ENCODE data around the gene ZC3H7B. TPM values are rescaled to one million over a fixed set of nuclear protein-coding genes. Genes with fewer than 3 reads are reported as not detected.

Gene ZC3H7B
- total RNA-seq, 1 experiment from 2014 or later, result 42.0 TPM

- Histone ChIP-seq H3K9me2 (ENCODE audit: insufficient read depth) (no peaks in the 10 kb centered on the region), H3K9ac (ENCODE audit: low read length) (no peak overlapping the region), H4K20me1 (ENCODE audit: insufficient read depth) (no peaks in the 10 kb centered on the region), H3K27ac (ENCODE audit: low read depth, low read length) (no peak overlapping the region), H2AFZ (ENCODE audit: low read depth, low read length, poor library complexity, severe bottlenecking) (no peak overlapping the region), H3K36me3 (ENCODE audit: control insufficient read depth in 1 of 2, insufficient read depth in 2 of 2, low read length in 2 of 2) (peaks cover 69 to 70% of the 10 kb centered on the region in 2 experiments), H3K79me2 (ENCODE audit: insufficient read depth, low read length) (peaks cover 16% of the 10 kb centered on the region; the same call in 1 of the 2 replicates), H3K4me2 (ENCODE audit: low read length) (no peak overlapping the region), H3K9me3 (ENCODE audit: control insufficient read depth in 1 of 2, insufficient read depth in 1 of 2, low read depth in 1 of 2, low read length in 2 of 2) (no peaks in the 10 kb centered on the region), H3K4me3 (replicated peaks in 1 of 2; ENCODE audit: low read depth in 1 of 2, low read length in 2 of 2) (no peak overlapping the region), H3K27me3 (ENCODE audit: insufficient read depth, low read length) (no peaks in the 10 kb centered on the region), H3K4me1 (ENCODE audit: control insufficient read depth in 1 of 2, insufficient read depth in 2 of 2, low read length in 2 of 2) (no peaks in the 10 kb centered on the region)
- ChIA-PET CTCF (interaction anchor here (1.5 kb wide), 1 partner anchor 331 kb away, joined by 3 read pairs; no protein-coding TSS in a partner anchor), POLR2A (no interaction called here), RAD21 (ENCODE audit: low non-redundant PET in 1 of 2, low total read pairs in 2 of 2, uncharacterized antibody in 2 of 2, unreplicated experiment in 2 of 2) (no interaction called here)
- intact Hi-C loops (cut with micrococcal nuclease), result no loop called here
- ATAC-seq (no peak), DNase-seq (ENCODE audit: low read depth, low spot score) (no peak)
- BruUV-seq (replicated peaks), result no TSS peak
- no peak for TF ChIP-seq EZH2 (IDR thresholded peaks at IDR 0.05)
- TF ChIP-seq CBX3 (IDR thresholded peaks at IDR 0.05; ENCODE audit: low read depth), result no peak
- no peak for TF ChIP-seq POLR2AphosphoS5 (IDR thresholded peaks at IDR 0.05; ENCODE audit: low read depth, low read length)
- no peak for TF ChIP-seq REST (IDR thresholded peaks at IDR 0.05; ENCODE audit: low read depth)
- TF ChIP-seq POLR2A (IDR thresholded peaks at IDR 0.05; ENCODE audit: borderline replicate concordance, extremely low read depth, insufficient read depth, insufficient read length), result no peak
- no peak for TF ChIP-seq EGR1 (IDR thresholded peaks at IDR 0.05; ENCODE audit: low read depth)
Observed at GRCh38 chr22:41254230-41254629, 47.1 kb upstream of the ZC3H7B start.

Data from HCT116 (cell line).